ENCODE results near the gene TEX12.
A peak's percentile ranks its signal among the peaks of the same experiment; 100 is the strongest.
"Not testable (repeated sequence)": the region's sequence is repeated elsewhere in the genome, so short reads cannot be mapped to it uniquely, and the experiment has no call there.

TEX12 gene, protein sequence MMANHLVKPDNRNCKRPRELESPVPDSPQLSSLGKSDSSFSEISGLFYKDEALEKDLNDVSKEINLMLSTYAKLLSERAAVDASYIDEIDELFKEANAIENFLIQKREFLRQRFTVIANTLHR

DNA sequence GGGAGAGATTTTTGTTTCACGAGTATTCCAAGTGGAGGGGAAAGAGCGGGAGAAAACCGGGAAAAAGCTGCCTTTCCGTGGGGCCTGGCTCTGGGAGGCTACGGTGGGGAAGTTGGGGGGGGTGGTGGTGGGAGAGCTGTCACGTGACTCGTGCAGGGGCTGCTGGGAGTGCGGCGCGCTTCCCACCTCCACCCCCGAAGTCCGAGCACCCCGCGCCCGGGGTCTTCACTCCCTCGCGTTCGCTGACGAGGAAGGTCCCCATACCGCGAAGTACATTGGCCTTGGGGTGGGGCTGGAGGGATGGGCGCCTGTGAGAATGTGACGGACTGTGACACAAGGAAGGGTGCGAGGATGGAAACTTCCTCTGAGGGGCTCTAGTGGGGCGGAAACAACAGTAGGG, at the start of gene TEX12:
TSS of gene TEX12 (plus strand) at position 228 of the 400 bp plus-strand sequence. CDS start 1,897 bp downstream, outside the sequence.
- DNase-seq: no peak

DNA sequence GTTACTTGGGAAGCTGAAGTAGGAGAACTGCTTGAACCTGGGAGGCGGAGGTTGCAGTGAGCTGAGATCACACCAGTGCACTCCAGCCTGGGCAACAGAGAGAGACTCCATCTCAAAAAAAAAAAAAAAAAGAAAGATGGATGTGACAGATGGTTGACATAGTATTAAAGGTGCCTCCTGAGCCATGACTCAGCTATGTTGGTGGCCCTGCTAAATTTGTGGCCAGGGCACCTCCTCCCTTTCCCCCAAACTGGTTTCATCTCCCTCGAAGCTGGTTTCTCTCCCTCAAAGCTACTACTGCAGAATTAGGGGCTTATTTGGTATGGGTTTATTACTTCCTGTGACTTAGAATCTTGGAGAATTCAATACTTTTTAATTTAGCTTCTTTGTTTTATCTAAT, 49.0 kb upstream of the TEX12 start:
- DNase-seq: peak; percentile 6

DNA sequence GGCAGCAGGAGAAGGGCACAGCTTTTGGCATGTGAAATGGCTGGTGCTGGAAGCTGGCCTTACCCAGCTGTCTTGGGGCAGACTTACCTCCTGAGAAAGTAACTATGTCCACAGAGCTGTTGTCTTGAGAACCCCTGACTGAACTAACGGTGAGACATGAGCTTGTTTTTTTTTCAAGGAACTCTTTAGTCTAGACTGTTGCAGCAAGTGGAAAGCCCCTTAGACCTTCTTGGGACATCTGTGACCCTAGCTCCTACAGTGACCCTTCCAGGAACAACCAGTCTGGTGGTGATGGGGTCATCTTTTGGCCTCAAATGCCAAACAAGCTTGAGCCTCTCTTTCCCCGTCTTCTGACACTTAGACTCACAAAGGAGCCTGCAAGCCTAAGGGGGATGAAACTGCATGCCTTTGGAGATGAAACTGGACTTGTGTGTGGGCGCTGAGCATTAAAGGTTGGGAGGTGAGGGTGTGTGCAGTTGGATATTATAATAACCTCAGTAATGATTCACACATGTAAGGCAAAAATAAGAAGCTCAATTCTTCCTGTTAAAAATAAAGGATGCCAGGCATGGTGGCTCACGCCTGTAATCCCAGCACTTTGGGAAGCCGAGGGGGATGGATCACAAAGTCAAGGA, 45.1 kb upstream of the TEX12 start:
- no peak for DNase-seq

DNA sequence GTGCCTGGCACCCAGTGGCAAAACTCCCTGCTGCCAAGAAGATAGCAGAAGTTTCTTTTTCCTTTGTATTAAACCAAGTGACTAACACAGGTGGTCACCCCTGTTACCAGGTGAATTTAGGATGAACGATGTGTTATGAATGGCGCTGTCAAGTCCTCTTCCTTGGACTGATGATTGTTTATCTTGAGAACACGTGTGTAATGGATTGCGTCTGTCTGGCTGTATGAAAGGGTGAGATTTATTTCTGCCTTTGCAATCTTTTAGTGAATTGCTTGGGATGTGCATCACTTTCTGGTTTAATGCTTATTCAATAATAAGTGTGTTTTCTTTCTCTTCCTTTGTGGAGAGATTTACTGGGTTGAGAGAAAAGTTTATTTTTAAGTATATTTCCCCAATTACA, 44.0 kb upstream of the TEX12 start:
- DNase-seq: peak; percentile 26

DNA sequence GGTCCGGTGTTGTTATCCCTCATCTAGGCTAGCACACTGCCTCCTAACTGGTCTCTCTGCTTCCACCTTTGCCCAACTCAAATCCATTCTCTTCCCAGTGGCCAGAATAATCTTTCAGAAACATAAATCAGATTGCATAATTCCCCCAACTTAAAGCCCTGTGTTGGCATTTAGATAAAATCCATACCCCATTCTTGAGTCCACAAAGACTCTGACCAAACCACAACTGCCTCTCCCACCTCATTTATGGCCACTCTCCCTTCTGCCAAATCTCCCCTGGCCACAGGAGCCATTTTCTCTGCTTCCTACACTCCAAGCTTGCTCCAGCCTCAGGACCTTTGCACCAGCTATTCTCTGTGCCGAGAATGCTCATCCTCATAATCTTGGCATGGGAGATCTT, 40.1 kb upstream of the TEX12 start:
- no peak for DNase-seq

DNA sequence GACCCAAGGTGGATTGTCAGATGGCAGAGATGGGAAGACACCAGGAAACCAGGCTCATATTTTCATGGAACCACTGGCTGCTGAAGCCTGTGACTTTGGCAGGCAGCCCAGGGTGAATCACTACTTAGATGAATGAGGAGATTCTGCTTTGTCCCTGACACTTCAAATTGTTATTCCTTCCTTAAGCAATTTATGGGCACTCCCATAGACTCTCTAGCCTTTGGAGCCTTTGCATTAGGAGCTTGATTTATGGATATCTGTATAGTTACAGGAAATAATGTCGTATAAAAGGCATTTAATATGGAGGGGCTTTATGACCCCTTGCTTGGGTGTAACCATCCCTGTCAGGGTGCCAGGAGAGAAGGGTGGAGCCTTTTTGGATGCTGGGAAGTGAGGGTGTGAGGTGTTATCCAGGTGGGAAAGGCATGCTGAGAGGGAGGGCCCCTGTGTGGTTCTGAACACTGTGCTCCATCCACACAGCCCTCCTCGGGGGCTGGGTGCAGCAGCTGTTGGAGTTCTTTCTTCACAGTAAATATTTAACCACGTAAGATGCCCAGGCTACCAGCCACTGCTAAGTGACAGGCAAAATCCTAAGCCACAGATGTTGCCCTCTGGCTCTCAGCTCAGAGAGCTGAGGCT, 38.6 kb upstream of the TEX12 start:
- peak; percentile 100 for DNase-seq

- no peak for DNase-seq
Measured at GRCh38 chr11:112129656-112130055, 37.5 kb upstream of the TEX12 start.

DNA sequence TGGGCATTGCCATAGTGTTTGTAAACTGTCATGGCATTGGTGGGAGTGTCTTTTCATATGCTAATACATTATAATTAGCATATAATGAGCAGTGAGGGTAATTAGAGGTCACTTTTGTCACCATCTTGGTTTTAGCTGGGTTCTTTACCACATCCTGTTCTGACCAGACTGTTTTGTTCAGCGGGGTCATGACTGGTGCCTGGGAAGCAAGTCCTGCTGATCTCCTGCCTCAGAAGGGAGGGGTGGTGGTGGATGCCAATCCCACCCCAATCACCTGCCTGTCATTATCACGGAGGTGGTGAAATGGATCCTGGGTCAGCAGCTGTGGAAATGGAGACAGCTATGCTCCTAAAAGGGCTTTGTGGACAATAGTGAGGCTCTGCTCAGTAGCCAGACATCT, 34.4 kb upstream of the TEX12 start:
- peak; percentile 60 for DNase-seq

DNA sequence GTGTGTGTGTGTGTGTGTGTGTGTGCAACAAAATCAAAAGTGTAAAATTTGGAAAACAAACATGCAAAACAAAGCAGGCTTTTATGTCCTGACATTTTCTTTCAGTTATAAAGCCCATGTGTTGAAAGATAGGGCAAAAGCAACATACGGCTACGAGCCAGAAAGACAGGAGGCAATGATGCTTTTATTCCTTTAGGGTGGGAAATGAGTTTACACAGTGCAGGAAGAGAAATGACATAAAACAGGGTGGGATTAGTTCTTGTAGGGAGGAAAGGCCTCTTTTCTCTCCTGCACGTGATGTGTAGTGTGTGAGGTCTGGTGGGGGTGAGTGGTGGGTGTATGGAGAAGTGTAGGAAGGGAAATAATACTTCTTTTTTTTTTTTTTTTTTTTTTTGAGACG, 32.7 kb upstream of the TEX12 start:
- no peak for DNase-seq

GRCh38 chr11:112143597-112143996, 23.6 kb upstream of the TEX12 start:
- no peak for DNase-seq

DNA sequence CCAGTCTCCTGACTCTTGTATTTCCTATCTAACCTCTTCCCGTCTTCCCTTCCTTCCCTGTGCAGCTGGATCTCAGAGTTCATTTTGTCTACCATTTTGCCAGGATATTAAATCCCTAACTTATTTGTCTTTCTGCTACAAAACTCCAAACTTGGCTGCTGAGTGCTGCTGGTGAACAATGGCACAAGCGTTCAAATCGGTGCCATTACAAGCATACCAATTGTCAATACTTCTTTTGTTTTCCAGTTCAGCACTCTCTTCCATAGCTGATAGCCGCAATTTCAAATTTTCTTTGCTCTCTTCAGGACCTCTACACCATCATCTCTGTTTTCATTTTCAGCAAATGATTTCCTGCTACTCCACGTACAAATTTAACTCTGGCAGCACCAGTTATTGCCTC, 16.7 kb upstream of the TEX12 start:
- no peak for DNase-seq

- DNase-seq: no peak
Measured at GRCh38 chr11:112156153-112156955, 10.8 kb upstream of the TEX12 start.

GRCh38 chr11:112156956-112157766, 10.0 kb upstream of the TEX12 start:
- no peak for DNase-seq

- no peak for DNase-seq
Measured at GRCh38 chr11:112159098-112160065, 7.8 kb upstream of the TEX12 start.

- no peak for DNase-seq
Measured at GRCh38 chr11:112160091-112160848, 6.9 kb upstream of the TEX12 start.

DNA sequence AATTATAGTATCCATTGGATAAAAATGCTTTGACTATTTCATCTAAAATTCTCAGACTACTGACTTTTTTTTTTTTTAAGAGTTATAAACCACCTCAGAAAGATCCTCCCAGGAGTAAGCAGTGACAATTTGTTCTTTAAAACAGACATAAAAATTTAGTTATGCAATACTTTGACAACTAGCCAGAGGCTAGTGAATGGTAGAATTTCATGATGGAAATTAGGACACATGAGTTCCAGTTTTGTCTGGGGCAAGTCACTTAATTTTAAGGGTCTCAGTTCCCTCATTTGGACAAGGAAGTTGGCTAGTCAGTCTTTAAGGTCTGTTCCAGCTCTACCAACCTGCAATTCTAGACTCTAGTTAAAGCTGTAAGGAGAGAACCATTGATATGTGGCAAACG, 6.2 kb upstream of the TEX12 start:
- no peak for DNase-seq

DNA sequence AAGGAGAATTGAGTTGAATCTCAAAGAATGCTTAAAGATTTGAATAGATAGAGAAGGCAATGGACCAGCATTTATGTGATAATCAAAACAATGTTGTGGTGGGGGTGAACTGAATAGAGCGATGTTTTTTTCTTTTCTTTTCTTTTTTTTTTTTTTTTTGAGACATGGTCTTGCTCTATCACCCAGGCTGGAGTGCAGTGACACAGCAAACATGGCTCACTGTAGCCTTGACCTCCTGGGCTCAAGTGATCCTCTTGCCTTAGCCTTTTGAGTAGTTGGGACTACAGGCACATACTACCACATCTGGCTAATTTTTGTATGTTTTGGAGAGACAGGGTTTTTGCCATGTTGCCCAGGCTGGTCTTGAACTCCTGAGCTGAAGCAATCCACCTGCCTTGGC, 5.0 kb upstream of the TEX12 start:
- DNase-seq: not testable (repeated sequence)

DNA sequence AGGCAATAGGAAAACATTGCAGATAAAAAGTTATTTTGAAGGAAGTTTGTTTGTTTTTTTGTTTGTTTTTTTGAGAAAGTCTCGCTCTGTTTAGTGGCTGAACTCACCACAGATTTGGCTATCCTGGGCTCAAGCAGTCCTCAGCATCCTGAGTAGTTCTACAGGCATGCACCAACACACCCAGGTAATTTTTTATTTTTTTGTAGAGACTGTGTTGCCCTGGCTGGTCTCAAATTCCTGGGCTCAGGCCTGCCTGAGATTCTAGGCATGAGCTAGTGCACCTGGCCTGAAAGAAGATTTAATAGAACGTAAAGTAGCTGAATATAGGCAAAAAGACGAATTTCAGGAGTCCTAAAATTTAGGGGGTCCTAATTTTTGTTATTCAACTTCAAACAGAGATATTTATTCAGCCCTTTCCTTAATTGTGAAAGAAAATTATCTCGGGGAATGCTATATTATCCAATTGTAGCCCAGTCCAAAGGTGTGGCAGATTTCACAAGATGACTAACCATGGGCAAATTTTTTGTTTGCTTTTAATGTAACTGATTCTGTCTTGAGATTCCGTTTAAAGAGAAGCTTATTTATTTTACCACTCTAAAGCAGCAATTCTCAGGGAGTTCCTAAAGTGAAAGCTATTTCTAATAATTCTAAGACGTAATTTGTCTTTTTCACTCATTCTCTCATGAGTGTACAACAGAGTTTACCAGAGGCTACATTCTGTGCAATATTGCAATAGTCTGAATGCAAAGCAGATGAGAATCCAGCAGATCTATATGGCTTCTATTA, 4.2 kb upstream of the TEX12 start:
- DNase-seq: no peak

GRCh38 chr11:112163875-112164685, 3.1 kb upstream of the TEX12 start, which contains the start of gene IL18:
TSS of gene IL18 (minus strand) at chr11:112164094. CDS start at chr11:112155053, 9,041 bp downstream.
- no peak for DNase-seq
